SIG-M5 (cell line): ENCODE results near the gene OR2T35.
"Not testable (repeated sequence)": the region's sequence is repeated elsewhere in the genome, so short reads cannot be mapped to it uniquely, and the experiment has no call there.

ENCODE experiments used
- DNase-seq: peaks from one replicate; lab custom pipeline; 2025; lab: John Stamatoyannopoulos, UW

Gene OR2T35

GRCh38 chr1:248645178-248645577, at the start of gene OR2T35:
OR2T35 (minus strand) TSS chr1:248645278; CDS start chr1:248639258, 6,020 bp downstream.
- DNase-seq, result not testable (repeated sequence)

- DNase-seq, result no peak
Measured at GRCh38 chr1:248691567-248692155, 46.6 kb upstream of the OR2T35 start.

- no peak for DNase-seq
Measured at GRCh38 chr1:248688527-248689298, 43.6 kb upstream of the OR2T35 start.

- no peak for DNase-seq
Measured at GRCh38 chr1:248686815-248687214, 41.7 kb upstream of the OR2T35 start.

GRCh38 chr1:248681651-248682050, 36.6 kb upstream of the OR2T35 start:
- no peak for DNase-seq

GRCh38 chr1:248670003-248670402, 24.9 kb upstream of the OR2T35 start:
- no peak for DNase-seq

- DNase-seq, result not testable (repeated sequence)
Measured at GRCh38 chr1:248663453-248664328, 18.6 kb upstream of the OR2T35 start.

- DNase-seq, result not testable (repeated sequence)
Measured at GRCh38 chr1:248656797-248657196, 11.7 kb upstream of the OR2T35 start.

GRCh38 chr1:248655354-248655753, 10.3 kb upstream of the OR2T35 start, which contains the start of gene OR2T27:
OR2T27 (minus strand) TSS chr1:248655528; CDS start chr1:248650884, 4,644 bp downstream.
- not testable (repeated sequence) for DNase-seq

- not testable (repeated sequence) for DNase-seq
Measured at GRCh38 chr1:248648770-248649536, 3.9 kb upstream of the OR2T35 start.

- not testable (repeated sequence) for DNase-seq
Measured at GRCh38 chr1:248642971-248643651, 2.0 kb downstream of the OR2T35 start.

- not testable (repeated sequence) for DNase-seq
Measured at GRCh38 chr1:248641583-248641982, 3.5 kb downstream of the OR2T35 start.

- not testable (repeated sequence) for DNase-seq
Measured at GRCh38 chr1:248640906-248641305, 4.2 kb downstream of the OR2T35 start.

- not testable (repeated sequence) for DNase-seq
Measured at GRCh38 chr1:248639652-248640051, 5.4 kb downstream of the OR2T35 start.

- not testable (repeated sequence) for DNase-seq
Measured at GRCh38 chr1:248636612-248637011, 8.5 kb downstream of the OR2T35 start.

GRCh38 chr1:248634991-248635390, 10.1 kb downstream of the OR2T35 start, which contains the start of gene OR2T11:
OR2T11 (minus strand) TSS chr1:248635091; CDS start chr1:248627128, 7,963 bp downstream.
- DNase-seq, result not testable (repeated sequence)

- no peak for DNase-seq
Measured at GRCh38 chr1:248631354-248632008, 13.6 kb downstream of the OR2T35 start.

GRCh38 chr1:248630551-248630950, 14.5 kb downstream of the OR2T35 start:
- no peak for DNase-seq

- no peak for DNase-seq
Measured at GRCh38 chr1:248627971-248628844, 16.9 kb downstream of the OR2T35 start.
